ENCODE data around the gene CCDC149.

The CCDC149 gene

DNA sequence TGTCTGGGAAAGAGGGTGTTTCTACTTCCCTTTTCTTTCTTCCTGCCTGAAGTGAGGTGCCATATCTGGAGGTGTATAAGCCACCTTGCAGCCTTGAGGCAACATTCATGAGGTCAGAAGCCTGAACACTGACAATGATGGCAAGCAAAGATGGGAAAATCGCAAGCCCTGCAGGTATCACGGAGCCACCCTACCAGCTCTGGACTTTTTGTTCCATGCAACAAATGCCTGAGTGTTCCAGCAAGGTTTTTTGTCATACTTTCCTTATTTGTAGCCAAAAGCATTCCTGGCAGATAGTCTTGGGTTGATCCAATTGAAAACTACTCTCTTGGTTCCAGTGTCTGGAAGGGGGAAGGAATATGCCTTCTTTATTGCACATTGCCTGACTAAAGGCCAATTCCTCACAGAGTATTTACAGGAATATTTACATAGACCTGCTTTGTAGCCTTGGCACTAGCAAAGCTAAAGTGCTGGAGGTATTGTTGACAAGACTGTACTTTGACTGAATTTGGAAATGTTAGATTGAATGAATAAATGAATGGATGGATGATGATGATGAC lies 131.8 kb downstream of the CCDC149 start:
- Mint-ChIP-seq H3K27me3 (peaks cover 7% of the 10 kb centered on the region), H3K4me3 (no peak overlapping the region), H3K36me3 (ENCODE audit: low read depth) (no peaks in the 10 kb centered on the region), H3K4me1 (ENCODE audit: low read depth) (no peaks in the 10 kb centered on the region), H3K27ac (no peak overlapping the region), H3K9me3 (no peaks in the 10 kb centered on the region)

GRCh38 chr4:24778464-24779225 lies 134.2 kb downstream of the CCDC149 start:
- Mint-ChIP-seq H3K27me3 (peaks cover 7% of the 10 kb centered on the region), H3K4me1 (ENCODE audit: low read depth) (no peaks in the 10 kb centered on the region), H3K4me3 (no peak overlapping the region), H3K36me3 (ENCODE audit: low read depth) (no peaks in the 10 kb centered on the region), H3K27ac (no peak overlapping the region), H3K9me3 (no peaks in the 10 kb centered on the region)

- no peaks in the 10 kb centered on the region for H3K4me1 Mint-ChIP-seq (ENCODE audit: low read depth)
- no peak overlapping the region for H3K4me3 Mint-ChIP-seq
- H3K27ac Mint-ChIP-seq, result no peak overlapping the region
- H3K9me3 Mint-ChIP-seq, result no peaks in the 10 kb centered on the region
- peaks cover 7% of the 10 kb centered on the region for H3K27me3 Mint-ChIP-seq
- no peaks in the 10 kb centered on the region for H3K36me3 Mint-ChIP-seq (ENCODE audit: low read depth)
Measured at GRCh38 chr4:24777536-24778463, 135.0 kb downstream of the CCDC149 start.

GRCh38 chr4:24775750-24776149 lies 137.1 kb downstream of the CCDC149 start:
- Mint-ChIP-seq H3K4me1 (ENCODE audit: low read depth) (no peaks in the 10 kb centered on the region), H3K36me3 (ENCODE audit: low read depth) (no peaks in the 10 kb centered on the region), H3K27me3 (peaks cover 7% of the 10 kb centered on the region), H3K4me3 (no peak overlapping the region), H3K9me3 (peaks cover 7% of the 10 kb centered on the region), H3K27ac (no peak overlapping the region)

DNA sequence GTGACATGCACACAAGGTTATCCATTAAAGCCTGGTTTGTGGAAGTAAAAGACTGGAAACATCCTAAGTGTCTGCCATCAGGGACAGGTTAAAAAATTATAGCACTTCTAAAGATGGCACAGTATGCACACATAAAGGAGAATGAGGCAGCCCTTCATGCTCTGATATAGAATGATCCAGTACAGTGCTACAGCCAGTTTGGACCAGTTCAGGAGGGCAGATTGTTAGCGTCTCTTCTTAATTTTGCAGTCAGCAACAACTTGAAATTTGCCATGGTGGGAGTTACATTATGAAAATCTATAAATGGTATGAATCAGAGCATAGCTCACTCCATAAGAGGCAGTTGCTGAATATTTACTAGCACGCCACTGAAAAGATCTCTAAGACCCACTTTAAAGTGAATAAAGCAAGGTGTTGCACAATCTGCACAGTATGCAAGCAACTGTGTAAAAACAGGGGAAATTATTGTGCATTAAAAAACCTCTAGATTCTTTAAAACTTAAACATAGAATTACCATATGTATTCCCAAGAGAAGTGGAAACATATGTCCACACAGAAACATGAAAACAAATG lies 137.7 kb downstream of the CCDC149 start:
- Mint-ChIP-seq H3K27me3 (peaks cover 5% of the 10 kb centered on the region), H3K4me1 (ENCODE audit: low read depth) (peaks cover 2% of the 10 kb centered on the region), H3K27ac (no peak overlapping the region), H3K36me3 (ENCODE audit: low read depth) (no peaks in the 10 kb centered on the region), H3K9me3 (peaks cover 7% of the 10 kb centered on the region), H3K4me3 (no peak overlapping the region)

- Mint-ChIP-seq H3K27ac (no peak overlapping the region), H3K4me3 (no peak overlapping the region), H3K27me3 (no peaks in the 10 kb centered on the region), H3K9me3 (peaks cover 7% of the 10 kb centered on the region), H3K4me1 (ENCODE audit: low read depth) (peaks cover 3% of the 10 kb centered on the region), H3K36me3 (ENCODE audit: low read depth) (no peaks in the 10 kb centered on the region)
Measured at GRCh38 chr4:24774452-24774851, 138.4 kb downstream of the CCDC149 start.

DNA sequence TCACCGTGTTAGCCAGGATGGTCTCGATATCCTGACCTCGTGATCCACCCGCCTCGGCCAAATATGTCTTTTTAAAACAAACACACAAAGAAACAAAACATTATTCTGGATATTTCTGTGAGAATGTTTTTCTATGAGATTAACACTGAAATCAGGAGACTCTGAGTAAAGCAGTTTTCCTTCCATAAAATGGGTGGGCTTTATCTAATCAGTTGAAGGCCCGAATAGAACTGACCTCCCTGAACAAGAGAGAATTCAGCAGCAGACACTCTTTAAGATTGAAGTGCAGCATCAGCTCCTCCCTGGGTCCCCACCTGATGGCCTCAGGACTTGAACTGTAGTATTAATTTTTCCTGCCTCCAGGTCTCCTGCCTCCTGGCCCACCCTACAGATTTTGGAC lies 139.9 kb downstream of the CCDC149 start:
- Mint-ChIP-seq H3K4me1 (ENCODE audit: low read depth) (peaks cover 3% of the 10 kb centered on the region), H3K36me3 (ENCODE audit: low read depth) (no peaks in the 10 kb centered on the region), H3K27ac (no peak overlapping the region), H3K27me3 (no peaks in the 10 kb centered on the region), H3K4me3 (no peak overlapping the region), H3K9me3 (peaks cover 7% of the 10 kb centered on the region)

GRCh38 chr4:24772061-24772705 lies 140.7 kb downstream of the CCDC149 start:
- Mint-ChIP-seq H3K27me3 (no peaks in the 10 kb centered on the region), H3K36me3 (ENCODE audit: low read depth) (no peaks in the 10 kb centered on the region), H3K27ac (no peak overlapping the region), H3K9me3 (peaks cover 11% of the 10 kb centered on the region), H3K4me3 (no peak overlapping the region), H3K4me1 (ENCODE audit: low read depth) (peaks cover 3% of the 10 kb centered on the region)

GRCh38 chr4:24771241-24771640 lies 141.6 kb downstream of the CCDC149 start:
- H3K36me3 Mint-ChIP-seq (ENCODE audit: low read depth), result no peaks in the 10 kb centered on the region
- peaks cover 11% of the 10 kb centered on the region for H3K9me3 Mint-ChIP-seq
- H3K27ac Mint-ChIP-seq, result no peak overlapping the region
- H3K4me3 Mint-ChIP-seq, result no peak overlapping the region
- H3K27me3 Mint-ChIP-seq, result no peaks in the 10 kb centered on the region
- peaks cover 3% of the 10 kb centered on the region for H3K4me1 Mint-ChIP-seq (ENCODE audit: low read depth)

DNA sequence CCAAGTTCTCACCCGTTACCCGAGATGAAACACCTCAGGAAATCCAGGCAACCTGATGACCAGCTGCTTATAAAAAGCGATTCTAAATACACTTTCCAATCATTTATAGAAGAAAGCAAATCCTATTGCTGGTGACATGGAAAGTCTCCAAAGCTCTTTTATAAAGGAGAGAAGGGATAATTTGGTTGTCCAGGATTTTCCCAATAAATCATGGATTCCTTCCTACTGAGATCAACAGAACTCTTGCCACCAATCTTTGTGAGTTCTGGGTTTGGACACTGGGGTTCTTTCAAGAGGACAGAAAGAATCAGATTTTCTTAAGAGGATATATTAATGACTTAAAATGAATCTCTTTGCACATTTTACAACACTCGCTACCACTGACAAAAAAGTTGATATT lies 142.2 kb downstream of the CCDC149 start:
- peaks cover 11% of the 10 kb centered on the region for H3K9me3 Mint-ChIP-seq
- no peak overlapping the region for H3K4me3 Mint-ChIP-seq
- H3K4me1 Mint-ChIP-seq (ENCODE audit: low read depth), result peaks cover 3% of the 10 kb centered on the region

GRCh38 chr4:24770032-24770584 lies 142.7 kb downstream of the CCDC149 start:
- Mint-ChIP-seq H3K4me3 (no peak overlapping the region), H3K4me1 (ENCODE audit: low read depth) (peaks cover 3% of the 10 kb centered on the region), H3K9me3 (peaks cover 15% of the 10 kb centered on the region), H3K27ac (peak overlapping the region; percentile 55), H3K36me3 (ENCODE audit: low read depth) (no peaks in the 10 kb centered on the region), H3K27me3 (no peaks in the 10 kb centered on the region)

More for the DNA sequence above, 142.2 kb downstream of the CCDC149 start:
- Mint-ChIP-seq H3K36me3 (ENCODE audit: low read depth) (no peaks in the 10 kb centered on the region), H3K27me3 (no peaks in the 10 kb centered on the region), H3K27ac (no peak overlapping the region)

DNA sequence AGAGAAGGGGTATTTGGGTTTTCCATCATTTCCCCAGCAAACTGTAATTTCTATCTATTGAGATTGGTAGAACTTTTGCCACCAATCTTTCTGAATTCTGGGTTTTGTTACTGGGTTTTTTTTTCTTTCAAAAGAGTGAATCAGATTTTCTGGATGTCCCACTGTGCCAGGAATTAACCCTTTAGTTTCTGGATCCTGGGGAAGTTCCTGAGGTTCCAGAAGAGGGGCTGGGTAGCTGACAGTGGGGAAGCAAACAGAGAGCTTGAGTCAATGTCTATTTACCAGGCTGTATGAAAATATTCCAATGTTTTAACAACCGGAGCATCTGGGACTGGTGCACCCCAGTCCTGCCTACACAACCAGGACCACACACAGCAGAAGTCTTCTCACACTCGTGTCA lies 143.3 kb downstream of the CCDC149 start:
- H3K4me3 Mint-ChIP-seq, result no peak overlapping the region
- peaks cover 3% of the 10 kb centered on the region for H3K4me1 Mint-ChIP-seq (ENCODE audit: low read depth)
- peaks cover 15% of the 10 kb centered on the region for H3K9me3 Mint-ChIP-seq
- no peak overlapping the region for H3K27ac Mint-ChIP-seq
- H3K27me3 Mint-ChIP-seq, result no peaks in the 10 kb centered on the region
- no peaks in the 10 kb centered on the region for H3K36me3 Mint-ChIP-seq (ENCODE audit: low read depth)

DNA sequence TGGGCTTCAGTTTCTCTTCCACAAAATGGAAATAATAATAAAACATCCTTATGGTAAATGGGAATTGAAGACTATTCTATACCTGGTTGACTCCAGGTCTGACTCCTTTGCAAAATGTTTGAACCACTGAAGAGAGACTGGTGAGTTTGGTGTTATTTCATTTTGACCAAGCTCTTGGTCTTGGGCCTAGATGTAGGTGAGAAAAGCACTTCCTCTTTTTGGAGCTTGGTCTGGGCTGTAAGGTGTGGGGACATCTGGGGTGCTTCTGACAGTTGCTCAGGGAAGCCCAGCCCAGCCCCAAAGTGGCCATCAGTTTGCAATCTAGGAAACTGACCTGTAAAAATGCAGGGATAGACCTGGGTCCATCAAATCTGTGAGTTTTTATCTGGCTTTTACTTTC lies 144.2 kb downstream of the CCDC149 start:
- Mint-ChIP-seq H3K9me3 (peaks cover 15% of the 10 kb centered on the region), H3K27ac (no peak overlapping the region), H3K27me3 (no peaks in the 10 kb centered on the region), H3K4me1 (ENCODE audit: low read depth) (peaks cover 3% of the 10 kb centered on the region), H3K36me3 (ENCODE audit: low read depth) (no peaks in the 10 kb centered on the region), H3K4me3 (no peak overlapping the region)

- Mint-ChIP-seq H3K4me3 (no peak overlapping the region), H3K36me3 (ENCODE audit: low read depth) (no peaks in the 10 kb centered on the region), H3K27ac (no peak overlapping the region), H3K27me3 (no peaks in the 10 kb centered on the region), H3K9me3 (peaks cover 15% of the 10 kb centered on the region), H3K4me1 (ENCODE audit: low read depth) (peaks cover 3% of the 10 kb centered on the region)
Measured at GRCh38 chr4:24768006-24768405, 144.8 kb downstream of the CCDC149 start.
